HG03457 (cell line): ENCODE results near the gene TPD52L2.
"Not testable (repeated sequence)": the region's sequence is repeated elsewhere in the genome, so short reads cannot be mapped to it uniquely, and the experiment has no call there.

Source experiments
- ATAC-seq: cut with Tn5 transposase; IDR thresholded peaks from one replicate; pipeline ENCODE4 v1.9.1; 2021; ENCODE audit warnings: moderate number of reproducible peaks; ENCODE audit not compliant: unreplicated experiment

Gene TPD52L2

DNA sequence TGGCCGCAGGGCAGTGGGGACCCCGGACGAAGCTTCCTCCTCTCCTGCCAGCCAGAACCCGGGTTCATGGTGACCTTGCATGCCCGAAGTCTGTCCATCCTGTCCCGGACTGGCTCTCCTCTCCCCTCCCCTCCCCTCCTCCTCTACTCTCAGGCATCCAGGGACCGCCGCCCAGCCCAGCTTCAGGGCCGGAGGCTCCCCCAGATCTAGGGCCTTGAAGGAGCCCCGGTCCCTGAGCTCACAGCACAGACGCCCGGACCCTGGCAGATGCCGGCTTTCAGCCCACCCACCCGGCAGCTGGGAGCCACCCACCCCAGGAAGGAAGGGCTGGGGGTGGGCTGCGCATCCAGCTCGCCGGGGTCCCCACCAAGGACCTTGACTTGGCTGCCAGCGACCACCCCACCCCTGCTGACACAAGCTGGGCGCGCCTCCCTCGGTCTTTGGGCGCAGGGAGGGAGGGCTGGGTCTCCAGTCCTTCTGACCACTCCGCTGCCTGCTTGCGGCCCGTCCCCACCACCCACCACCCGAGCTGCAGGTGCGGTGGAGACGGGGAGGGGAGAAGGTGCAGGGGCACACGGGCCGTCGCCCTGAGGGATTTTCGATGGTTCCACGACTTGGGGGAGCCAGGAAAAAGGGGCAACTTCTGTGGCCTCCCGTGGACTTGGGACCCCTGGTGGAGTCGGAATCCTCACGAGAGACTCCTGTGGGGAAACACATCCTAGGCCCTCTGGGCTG is 9.5 kb upstream of the TPD52L2 start:
- ATAC-seq = no peak

GRCh38 chr20:63856098-63856511 is 9.0 kb upstream of the TPD52L2 start:
- ATAC-seq = no peak

- no peak for ATAC-seq
Measured at GRCh38 chr20:63857764-63858392, 7.2 kb upstream of the TPD52L2 start.

DNA sequence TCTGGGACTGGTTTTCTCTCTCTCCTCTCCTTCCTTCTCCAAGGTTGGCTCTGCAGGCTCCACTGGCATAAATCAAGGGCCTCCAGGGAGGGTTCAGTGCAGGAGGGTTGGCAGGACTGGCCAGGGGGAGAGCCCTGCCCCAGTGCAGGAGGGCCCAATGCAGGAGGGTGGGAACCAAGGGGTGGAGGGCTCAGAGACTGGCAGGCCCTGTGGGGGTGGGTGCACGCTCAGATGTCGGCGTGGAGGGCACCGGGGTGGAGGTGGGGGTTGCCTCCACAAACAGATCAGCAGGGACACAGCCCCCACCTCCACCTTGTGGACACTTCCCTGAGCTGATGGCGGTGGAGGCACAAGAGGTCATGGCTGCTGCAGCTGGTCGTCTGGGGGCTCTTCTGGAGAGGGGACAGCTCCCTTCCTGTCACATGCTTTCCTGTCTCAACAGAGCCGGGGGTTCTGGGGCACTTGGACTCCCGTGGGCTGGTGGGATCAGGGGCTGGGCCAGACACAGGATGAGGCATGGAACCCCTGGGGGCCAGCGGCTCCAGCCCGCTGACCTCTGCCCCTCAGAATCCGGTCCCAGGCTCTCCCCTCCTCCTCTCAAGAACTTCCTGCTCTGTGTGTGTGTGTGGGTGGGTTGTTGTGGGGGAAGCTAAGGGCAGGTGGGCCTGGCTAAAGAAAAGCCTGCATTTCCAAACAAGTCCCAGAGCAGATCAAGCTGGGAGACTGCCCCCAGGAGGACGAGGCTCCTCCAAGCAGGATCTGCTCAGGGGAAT is 6.5 kb upstream of the TPD52L2 start:
- ATAC-seq = no peak

- ATAC-seq = no peak
Measured at GRCh38 chr20:63859166-63859699, 5.8 kb upstream of the TPD52L2 start.

DNA sequence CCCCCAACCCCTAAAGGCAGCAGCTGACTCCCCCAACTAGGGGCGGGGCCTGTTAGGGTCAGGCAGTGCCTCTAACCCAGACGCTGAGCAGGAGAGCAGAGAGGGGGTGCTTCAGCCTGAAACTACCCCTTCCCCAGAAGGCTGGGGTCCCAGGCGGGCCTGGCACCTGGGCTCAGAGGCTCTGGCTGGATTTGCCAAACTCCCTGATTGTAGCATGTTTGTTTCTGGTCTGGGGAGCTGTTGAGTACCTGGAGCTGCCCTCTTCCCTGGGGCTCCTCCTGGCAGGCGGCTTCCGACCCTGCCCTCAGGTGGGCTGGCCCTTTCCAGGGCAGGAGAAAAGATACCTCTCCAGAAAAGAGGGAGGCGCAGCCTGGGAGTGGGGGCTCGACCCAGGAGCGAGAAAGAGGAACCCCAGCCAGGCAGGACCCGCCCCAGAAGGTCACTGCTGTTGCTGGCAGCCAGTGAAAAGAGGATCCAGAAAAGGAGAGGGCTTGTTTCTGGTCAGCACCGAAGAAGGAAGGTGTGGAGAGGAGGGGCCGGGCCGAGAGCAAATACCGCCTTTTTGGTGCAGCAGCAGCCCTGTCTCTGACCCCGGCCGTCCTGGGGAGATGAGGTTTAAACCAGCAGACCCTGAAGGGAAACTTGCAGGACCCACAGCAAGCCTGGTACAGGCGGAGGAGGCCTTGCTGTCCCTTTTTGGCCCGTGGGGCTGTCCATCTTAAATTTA is 4.6 kb upstream of the TPD52L2 start:
- no peak for ATAC-seq

GRCh38 chr20:63861365-63861934 is 3.6 kb upstream of the TPD52L2 start, which contains the start of gene ABHD16B:
ABHD16B (plus strand) TSS chr20:63861498; CDS start chr20:63861541, 43 bp downstream.
- ATAC-seq = no peak

GRCh38 chr20:63861981-63862901 is 2.8 kb upstream of the TPD52L2 start:
- ATAC-seq = no peak

DNA sequence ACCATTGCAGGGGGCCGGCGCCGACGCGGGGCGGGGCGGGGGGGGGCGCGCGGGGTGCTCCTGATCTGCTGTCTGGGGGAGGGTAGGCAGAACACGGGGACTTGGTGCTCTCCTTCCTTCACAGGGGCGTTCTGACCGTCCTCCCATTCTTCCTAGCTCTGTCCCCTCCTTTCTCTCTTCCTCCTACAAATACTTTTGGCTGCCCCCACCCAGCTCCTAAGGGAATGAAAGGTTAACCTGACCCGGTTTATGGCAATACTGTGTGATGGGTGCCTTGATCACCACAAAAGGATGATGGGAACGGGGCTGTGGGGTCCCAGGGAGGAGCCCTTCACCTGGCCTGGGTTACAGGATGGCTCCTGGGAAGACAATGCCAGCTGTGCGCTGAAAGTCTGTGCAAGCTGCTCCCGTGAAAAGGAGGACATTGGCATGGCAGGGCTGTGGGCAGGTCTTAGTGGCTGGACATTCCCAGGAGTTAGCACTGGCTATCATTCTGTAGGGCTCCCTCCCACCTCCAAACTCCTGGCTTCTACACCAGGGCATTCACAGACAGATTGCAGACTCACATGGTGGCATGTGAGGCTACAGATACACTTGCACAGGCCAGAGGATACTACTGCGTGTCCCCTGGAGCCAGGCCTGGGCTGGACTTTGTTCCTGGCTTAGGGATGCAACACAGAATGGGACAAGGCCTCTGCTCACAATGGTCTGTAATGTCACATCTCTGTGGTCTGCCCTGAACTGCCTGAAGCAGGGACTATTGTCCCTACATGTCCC is 1.9 kb upstream of the TPD52L2 start:
- ATAC-seq = no peak

GRCh38 chr20:63863798-63864544 is 1.1 kb upstream of the TPD52L2 start:
- ATAC-seq = peak; percentile 50

DNA sequence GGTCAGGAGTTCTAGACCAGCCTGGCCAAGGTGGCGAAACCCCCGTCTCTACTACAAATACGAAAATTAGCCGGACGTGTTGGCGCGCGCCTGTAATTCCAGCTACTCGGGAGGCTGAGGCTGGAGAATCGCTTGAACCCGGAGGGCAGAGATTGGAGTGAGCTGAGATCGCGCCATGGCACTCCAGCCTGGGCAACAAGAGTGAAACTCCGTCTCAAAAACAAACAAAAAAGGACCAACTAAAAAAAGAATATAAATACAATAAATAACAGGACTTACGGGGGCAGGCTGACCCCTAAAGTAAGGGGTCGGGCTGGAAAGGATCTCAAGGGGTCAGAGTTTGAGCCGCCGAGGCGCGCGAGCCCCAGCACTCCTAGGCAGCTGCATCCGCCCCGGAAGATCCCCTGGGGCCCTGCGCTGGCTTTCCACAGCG is 509 bp upstream of the TPD52L2 start:
- peak; percentile 1 for ATAC-seq

GRCh38 chr20:63867042-63867441 is 2.0 kb downstream of the TPD52L2 start:
- ATAC-seq = not testable (repeated sequence)

DNA sequence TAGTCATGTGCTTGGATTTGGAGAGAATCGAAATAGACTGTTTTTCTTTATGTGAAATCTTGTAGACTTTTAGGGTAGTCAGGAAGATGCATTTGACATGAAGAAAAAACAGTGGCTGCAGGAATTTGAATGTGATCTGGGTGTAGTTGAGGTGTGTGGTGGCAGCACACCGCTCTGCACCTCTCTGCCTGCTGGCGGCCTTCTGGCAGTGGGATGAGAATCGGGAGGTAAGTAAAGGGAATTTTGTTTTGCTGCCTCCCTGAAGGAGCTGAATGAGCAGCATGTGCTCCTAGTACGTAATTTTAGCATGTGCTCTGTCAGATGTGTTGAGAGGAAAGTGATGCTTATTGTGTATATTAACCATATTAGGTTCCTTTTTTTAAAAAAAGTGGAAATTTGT is 3.2 kb downstream of the TPD52L2 start:
- no peak for ATAC-seq

DNA sequence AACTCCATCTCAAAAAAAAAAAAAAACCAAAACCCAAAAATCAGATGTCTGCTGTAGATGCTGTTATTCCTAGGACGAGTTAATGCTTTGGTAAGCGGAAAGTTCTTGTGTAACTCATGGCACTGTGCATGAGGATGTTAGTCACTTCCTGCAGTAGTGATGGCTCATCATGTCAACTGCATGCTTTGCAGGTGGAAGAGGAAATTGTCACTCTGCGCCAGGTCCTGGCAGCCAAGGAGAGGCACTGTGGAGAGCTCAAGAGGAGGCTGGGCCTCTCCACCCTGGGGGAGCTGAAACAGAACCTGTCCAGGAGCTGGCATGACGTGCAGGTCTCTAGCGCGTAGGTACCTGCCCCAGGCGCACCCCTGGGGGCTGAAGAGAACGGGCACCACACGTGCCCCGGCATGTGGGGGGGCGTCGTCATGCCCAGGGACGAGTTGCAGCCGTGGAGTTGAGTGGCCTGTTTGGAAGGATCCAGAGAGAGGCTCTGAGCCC is 8.5 kb downstream of the TPD52L2 start:
- no peak for ATAC-seq

GRCh38 chr20:63874241-63874640 is 9.2 kb downstream of the TPD52L2 start:
- not testable (repeated sequence) for ATAC-seq

GRCh38 chr20:63876489-63877036 is 11.5 kb downstream of the TPD52L2 start:
- no peak for ATAC-seq

GRCh38 chr20:63877755-63878470 is 12.8 kb downstream of the TPD52L2 start:
- no peak for ATAC-seq
